Measurements from ENCODE around the gene FAT1. TPM values are rescaled to one million over a fixed set of nuclear protein-coding genes. Genes with fewer than 3 reads are reported as not detected.

The FAT1 gene
- polyA plus RNA-seq, 1 donor from 2014 or later: 19.8 TPM

DNA sequence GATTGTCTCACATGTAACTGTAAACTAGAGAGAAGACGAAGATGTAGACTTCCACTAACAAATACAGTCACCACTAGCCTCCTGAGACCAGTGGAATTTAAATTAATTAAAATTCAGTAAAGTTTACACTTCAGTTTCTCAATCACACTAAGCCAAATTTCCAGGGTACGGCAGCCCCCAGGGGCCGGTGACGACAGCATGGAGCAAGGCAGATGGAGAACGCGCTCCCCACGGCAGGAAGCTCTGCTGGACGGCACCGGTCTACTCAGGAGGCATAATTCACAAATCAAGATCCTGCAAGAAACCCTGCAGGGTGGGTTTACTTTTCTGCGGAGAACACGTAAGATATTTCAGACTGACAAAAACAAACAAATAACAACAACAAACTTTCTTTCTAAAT lies 80.7 kb downstream of the FAT1 start:
- Histone ChIP-seq H3F3A (ENCODE audit: insufficient read depth, low read length, poor library complexity, severe bottlenecking) (no peaks in the 10 kb centered on the region), H3K79me2 (replicated peaks; ENCODE audit: insufficient read depth, low read length) (no peaks in the 10 kb centered on the region), H3K9me2 (ENCODE audit: insufficient read depth, low read length) (no peaks in the 10 kb centered on the region), H3K9ac (ENCODE audit: low read length) (no peak overlapping the region), H3K4me3 (ENCODE audit: low read length) (no peak overlapping the region), H2AFZ (ENCODE audit: low read depth, low read length) (no peak overlapping the region), H4K20me1 (ENCODE audit: insufficient read depth) (no peaks in the 10 kb centered on the region), H3K27me3 (ENCODE audit: insufficient read depth, low read depth, low read length) (no peaks in the 10 kb centered on the region), H3K27ac (ENCODE audit: low read length) (no peak overlapping the region), H3K36me3 (ENCODE audit: insufficient read depth, low read length) (no peaks in the 10 kb centered on the region), H3K4me2 (ENCODE audit: low read length) (no peak overlapping the region), H3K9me3 (ENCODE audit: low read length) (no peaks in the 10 kb centered on the region)
- TF ChIP-seq EP300 (conservative IDR thresholded peaks at IDR 0.05; ENCODE audit: poor library complexity, severe bottlenecking): no peak
- no peak for TF ChIP-seq SMC3 (conservative IDR thresholded peaks at IDR 0.05; ENCODE audit: poor library complexity)
- no peak for TF ChIP-seq EZH2 (IDR thresholded peaks at IDR 0.05; ENCODE audit: borderline replicate concordance, insufficient read depth, low read length, poor library complexity, severe bottlenecking)
- no peak for TF ChIP-seq RAD21 (conservative IDR thresholded peaks at IDR 0.05)
- TF ChIP-seq TAF1 (IDR thresholded peaks at IDR 0.05; ENCODE audit: low read depth): no peak
- TF ChIP-seq, protein P1, sequence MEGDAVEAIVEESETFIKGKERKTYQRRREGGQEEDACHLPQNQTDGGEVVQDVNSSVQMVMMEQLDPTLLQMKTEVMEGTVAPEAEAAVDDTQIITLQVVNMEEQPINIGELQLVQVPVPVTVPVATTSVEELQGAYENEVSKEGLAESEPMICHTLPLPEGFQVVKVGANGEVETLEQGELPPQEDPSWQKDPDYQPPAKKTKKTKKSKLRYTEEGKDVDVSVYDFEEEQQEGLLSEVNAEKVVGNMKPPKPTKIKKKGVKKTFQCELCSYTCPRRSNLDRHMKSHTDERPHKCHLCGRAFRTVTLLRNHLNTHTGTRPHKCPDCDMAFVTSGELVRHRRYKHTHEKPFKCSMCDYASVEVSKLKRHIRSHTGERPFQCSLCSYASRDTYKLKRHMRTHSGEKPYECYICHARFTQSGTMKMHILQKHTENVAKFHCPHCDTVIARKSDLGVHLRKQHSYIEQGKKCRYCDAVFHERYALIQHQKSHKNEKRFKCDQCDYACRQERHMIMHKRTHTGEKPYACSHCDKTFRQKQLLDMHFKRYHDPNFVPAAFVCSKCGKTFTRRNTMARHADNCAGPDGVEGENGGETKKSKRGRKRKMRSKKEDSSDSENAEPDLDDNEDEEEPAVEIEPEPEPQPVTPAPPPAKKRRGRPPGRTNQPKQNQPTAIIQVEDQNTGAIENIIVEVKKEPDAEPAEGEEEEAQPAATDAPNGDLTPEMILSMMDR (IDR thresholded peaks at IDR 0.05; ENCODE audit: poor library complexity, severe bottlenecking): no peak
- no peak for TF ChIP-seq MXI1 (conservative IDR thresholded peaks at IDR 0.05; ENCODE audit: poor library complexity, severe bottlenecking)
- TF ChIP-seq, protein P2, sequence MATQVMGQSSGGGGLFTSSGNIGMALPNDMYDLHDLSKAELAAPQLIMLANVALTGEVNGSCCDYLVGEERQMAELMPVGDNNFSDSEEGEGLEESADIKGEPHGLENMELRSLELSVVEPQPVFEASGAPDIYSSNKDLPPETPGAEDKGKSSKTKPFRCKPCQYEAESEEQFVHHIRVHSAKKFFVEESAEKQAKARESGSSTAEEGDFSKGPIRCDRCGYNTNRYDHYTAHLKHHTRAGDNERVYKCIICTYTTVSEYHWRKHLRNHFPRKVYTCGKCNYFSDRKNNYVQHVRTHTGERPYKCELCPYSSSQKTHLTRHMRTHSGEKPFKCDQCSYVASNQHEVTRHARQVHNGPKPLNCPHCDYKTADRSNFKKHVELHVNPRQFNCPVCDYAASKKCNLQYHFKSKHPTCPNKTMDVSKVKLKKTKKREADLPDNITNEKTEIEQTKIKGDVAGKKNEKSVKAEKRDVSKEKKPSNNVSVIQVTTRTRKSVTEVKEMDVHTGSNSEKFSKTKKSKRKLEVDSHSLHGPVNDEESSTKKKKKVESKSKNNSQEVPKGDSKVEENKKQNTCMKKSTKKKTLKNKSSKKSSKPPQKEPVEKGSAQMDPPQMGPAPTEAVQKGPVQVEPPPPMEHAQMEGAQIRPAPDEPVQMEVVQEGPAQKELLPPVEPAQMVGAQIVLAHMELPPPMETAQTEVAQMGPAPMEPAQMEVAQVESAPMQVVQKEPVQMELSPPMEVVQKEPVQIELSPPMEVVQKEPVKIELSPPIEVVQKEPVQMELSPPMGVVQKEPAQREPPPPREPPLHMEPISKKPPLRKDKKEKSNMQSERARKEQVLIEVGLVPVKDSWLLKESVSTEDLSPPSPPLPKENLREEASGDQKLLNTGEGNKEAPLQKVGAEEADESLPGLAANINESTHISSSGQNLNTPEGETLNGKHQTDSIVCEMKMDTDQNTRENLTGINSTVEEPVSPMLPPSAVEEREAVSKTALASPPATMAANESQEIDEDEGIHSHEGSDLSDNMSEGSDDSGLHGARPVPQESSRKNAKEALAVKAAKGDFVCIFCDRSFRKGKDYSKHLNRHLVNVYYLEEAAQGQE (IDR thresholded peaks at IDR 0.05; ENCODE audit: borderline replicate concordance): no peak
- no peak for TF ChIP-seq POLR2AphosphoS5 (IDR thresholded peaks at IDR 0.05)

DNA sequence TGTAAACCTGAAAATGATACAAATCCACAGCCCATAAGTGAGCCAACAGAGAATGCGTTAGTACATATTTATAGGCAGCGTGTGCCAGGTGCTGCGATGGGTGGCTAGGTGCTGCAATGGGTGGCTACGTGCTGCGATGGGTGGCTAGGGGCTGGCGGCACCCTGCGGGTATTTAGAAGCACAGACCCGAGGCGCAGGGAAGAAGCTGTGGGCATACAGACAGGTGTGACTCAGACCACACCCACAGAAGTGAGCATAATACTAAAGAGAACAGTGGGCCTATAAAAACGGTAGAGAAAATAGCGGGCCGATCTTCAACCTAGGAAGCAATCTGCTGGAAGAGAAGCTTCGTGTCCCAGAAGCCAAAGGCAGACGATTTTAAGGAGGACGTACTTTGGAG lies 81.1 kb downstream of the FAT1 start:
- Histone ChIP-seq H3K9me3 (ENCODE audit: low read length) (no peaks in the 10 kb centered on the region), H3K36me3 (ENCODE audit: insufficient read depth, low read length) (no peaks in the 10 kb centered on the region), H2AFZ (ENCODE audit: low read depth, low read length) (no peak overlapping the region), H3K27me3 (ENCODE audit: insufficient read depth, low read depth, low read length) (no peaks in the 10 kb centered on the region), H3K9me2 (ENCODE audit: insufficient read depth, low read length) (no peaks in the 10 kb centered on the region), H3F3A (ENCODE audit: insufficient read depth, low read length, poor library complexity, severe bottlenecking) (no peaks in the 10 kb centered on the region), H3K4me3 (ENCODE audit: low read length) (no peak overlapping the region), H3K79me2 (replicated peaks; ENCODE audit: insufficient read depth, low read length) (no peaks in the 10 kb centered on the region), H3K4me2 (ENCODE audit: low read length) (no peak overlapping the region), H4K20me1 (ENCODE audit: insufficient read depth) (no peaks in the 10 kb centered on the region), H3K9ac (ENCODE audit: low read length) (no peak overlapping the region), H3K27ac (ENCODE audit: low read length) (no peak overlapping the region)
- TF ChIP-seq RAD21 (conservative IDR thresholded peaks at IDR 0.05) (no peak), SMC3 (conservative IDR thresholded peaks at IDR 0.05; ENCODE audit: poor library complexity) (no peak), MXI1 (conservative IDR thresholded peaks at IDR 0.05; ENCODE audit: poor library complexity, severe bottlenecking) (no peak), TAF1 (IDR thresholded peaks at IDR 0.05; ENCODE audit: low read depth) (no peak), POLR2AphosphoS5 (IDR thresholded peaks at IDR 0.05) (no peak), EZH2 (IDR thresholded peaks at IDR 0.05; ENCODE audit: borderline replicate concordance, insufficient read depth, low read length, poor library complexity, severe bottlenecking) (no peak), EP300 (conservative IDR thresholded peaks at IDR 0.05; ENCODE audit: poor library complexity, severe bottlenecking) (no peak)
- TF ChIP-seq, protein P2 (IDR thresholded peaks at IDR 0.05; ENCODE audit: borderline replicate concordance): no peak
- TF ChIP-seq, protein P1 (IDR thresholded peaks at IDR 0.05; ENCODE audit: poor library complexity, severe bottlenecking): no peak

Data from neural cell (in vitro differentiated cells).